ENCODE measurements around the gene GRIK5.
"Not testable (repeated sequence)": the region's sequence is repeated elsewhere in the genome, so short reads cannot be mapped to it uniquely, and the experiment has no call there.

GRIK5 gene

GRCh38 chr19:42005504-42005903 lies 64.5 kb downstream of the GRIK5 start:
- DNase-seq: no peak

DNA sequence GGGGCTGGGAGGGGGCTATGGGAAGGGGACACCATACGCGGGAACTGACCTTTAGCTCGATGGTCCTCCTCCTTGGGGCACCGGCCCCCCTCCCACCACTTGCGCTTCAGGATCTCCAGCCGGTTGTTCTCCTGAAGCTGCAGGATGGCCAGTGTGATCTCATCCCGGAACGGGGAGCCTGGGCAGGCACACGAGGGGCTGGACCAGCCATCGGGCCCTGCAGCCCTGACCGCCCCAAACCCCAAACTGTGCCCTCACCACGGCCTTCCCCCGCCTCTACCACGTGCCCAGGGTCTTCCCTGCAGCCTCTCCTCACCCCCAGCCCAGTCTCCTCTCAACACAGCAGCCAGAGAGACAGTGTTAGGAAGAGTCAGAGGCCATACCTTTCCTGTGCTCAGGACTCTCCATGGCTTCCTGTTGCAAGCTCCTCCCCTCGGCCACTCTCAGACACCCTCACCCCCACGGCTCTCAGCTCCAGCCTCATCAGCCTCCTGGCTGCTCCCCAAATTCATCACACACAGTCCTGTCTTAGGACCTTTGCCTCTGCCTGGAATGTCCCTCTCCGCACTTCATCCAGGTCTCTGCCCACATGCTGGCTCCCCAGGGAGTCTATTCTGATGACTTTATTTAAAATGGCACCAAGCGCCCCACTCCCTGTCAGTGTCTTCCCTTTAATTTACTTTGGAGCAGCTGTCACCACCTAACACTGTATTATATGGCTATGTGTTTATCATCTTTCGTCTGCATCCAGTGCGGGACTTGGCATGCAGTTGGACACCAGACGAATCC lies 66.3 kb downstream of the GRIK5 start:
- DNase-seq: no peak

DNA sequence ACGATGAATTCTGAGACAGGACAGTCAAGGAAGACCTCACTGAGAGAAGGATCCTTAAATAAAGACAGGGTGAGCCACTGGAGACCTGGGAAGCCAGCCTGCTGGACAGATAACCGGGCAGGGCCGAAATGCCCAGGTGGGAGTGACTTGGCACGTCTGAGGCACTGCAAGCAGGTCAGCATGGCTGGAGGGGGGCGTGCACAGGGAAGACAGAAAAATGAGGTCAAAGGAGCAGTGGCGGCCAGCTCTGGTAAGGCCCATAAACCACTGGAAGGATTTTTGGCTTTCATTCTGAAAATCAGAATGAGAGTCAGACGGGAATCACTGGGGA lies 70.2 kb downstream of the GRIK5 start:
- DNase-seq: no peak

GRCh38 chr19:41999071-41999877 lies 70.7 kb downstream of the GRIK5 start:
- DNase-seq: no peak

- no peak for DNase-seq
Observed at GRCh38 chr19:41998246-41999020, 71.6 kb downstream of the GRIK5 start.

GRCh38 chr19:41997851-41998229 lies 72.2 kb downstream of the GRIK5 start:
- DNase-seq: no peak

- DNase-seq: no peak
Observed at GRCh38 chr19:41997121-41997850, 72.7 kb downstream of the GRIK5 start.

DNA sequence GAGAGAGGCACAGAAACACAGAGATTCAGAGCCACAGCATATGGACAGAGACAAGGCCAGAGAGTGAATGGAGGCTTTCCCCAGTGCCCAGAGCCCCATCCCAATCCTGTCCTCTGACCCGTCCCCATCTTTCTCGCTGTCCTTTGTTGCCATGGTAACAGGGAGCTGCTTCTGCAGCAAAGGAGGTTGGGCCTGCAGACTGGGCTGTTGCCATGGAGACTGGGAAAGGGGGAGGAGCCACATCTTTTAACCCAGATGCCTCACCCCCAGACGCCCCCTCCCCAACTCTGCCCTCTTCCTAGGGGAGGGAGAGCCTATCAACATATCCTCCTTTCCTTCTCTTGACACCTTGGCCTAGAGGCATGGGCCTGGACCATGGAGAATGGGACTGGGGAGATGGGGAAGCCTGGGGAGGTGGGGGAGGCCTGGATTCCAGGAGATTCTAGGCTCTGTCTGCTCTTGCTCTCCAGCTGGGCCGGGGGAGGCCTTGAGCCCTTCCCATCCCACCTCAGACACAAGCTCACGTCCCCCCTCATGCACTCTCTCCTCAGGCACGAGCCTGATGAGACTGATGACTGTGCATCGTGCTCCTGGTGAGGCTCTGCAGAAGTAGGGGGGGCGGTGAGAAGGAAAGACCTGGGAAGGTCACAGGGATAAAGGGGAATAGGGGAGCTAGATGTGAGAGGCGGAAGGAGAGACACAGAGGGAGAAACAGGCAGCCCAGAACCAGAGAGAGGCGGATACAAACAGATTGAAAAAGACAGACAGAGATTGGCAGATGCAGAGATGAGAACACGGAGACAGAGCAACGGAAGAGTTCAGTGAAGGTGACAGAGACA lies 73.8 kb downstream of the GRIK5 start:
- no peak for DNase-seq

DNA sequence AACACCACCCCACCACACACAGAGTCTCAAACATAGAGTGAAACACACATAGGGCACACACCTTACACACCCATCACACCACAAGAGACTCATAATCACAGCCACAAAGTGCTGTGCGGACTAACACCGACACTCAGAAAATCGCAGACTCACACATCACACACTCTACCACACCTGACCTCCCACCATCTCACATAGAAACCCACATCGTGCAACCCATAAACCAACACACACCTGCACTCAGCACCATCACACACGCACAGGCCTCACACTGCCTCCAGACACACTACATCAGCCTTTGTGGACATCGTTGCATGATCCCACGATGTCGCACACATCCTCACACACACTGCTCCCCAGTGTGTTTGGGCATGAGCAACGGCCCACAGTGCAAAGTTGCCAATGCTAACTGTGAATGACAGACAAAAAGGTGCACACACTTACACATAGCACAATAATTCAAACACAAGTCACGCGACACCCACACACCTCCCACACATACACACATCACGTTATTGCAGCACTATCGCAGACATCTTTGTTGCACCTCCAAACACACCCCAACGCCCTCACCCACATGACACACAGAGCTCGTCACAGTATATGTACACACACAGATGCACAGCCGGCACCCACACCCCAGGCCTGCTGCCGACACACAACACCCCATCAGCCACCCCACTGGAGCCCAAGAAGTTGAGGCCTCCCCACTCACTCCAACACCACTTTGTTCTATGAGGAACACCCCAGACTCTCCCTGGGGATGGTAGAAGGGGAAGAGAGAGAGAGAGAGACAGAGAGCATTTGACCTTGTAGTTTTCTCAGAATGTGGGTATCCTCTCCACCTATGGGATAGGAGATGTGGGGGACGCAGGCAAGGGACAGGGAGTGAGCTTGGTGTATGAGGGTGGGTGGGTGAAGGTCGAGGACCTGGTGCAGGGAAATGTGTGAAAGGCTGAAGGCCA lies 74.7 kb downstream of the GRIK5 start:
- DNase-seq: no peak

GRCh38 chr19:41994521-41994971 lies 75.5 kb downstream of the GRIK5 start:
- DNase-seq: no peak

DNA sequence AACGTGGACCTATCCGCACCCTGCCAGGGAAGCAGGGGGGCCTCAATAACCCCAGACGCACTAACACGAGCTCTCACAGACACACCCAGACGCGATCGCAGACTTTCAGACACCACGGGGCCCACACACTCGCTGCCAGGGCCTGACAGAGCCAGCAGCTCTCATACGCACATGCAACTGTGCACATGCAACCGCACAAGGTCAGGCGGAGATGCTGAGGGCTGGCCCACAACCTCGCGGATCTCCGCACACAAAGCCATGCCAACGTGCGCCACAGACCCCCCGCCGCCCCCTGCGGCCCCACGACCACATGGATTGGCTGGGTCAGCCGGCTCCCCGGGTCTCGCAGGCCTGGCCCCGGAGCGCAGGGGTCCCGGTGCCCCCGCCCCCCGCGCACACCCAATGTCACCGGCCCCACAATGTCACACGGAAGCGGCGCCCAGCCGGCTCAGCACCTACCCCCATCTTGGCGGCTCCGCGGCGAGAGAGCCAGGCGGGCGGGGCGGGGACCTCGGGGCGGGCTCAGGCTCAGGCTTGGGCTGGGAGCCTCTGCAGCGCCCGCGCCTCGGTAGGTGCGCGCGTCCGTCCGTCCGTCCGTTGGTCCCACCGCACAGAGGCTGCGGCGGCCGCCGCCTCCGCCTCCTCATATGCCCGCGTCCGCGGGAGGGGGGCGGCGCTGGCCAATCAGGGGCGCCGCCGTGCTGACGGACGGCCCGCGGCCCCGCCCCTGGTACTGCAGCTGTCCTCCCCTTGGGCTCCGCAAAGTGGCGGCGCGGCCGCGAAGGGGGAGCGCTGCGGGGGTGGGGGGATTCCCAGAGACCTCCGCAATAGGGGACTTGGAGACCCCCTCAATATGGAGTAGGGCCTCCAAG lies 76.2 kb downstream of the GRIK5 start, which contains the start of gene ATP1A3:
ATP1A3 (minus strand) TSS at position 619 of the 872 bp plus-strand sequence; CDS start at position 465, 154 bp downstream.
- DNase-seq: no peak

DNA sequence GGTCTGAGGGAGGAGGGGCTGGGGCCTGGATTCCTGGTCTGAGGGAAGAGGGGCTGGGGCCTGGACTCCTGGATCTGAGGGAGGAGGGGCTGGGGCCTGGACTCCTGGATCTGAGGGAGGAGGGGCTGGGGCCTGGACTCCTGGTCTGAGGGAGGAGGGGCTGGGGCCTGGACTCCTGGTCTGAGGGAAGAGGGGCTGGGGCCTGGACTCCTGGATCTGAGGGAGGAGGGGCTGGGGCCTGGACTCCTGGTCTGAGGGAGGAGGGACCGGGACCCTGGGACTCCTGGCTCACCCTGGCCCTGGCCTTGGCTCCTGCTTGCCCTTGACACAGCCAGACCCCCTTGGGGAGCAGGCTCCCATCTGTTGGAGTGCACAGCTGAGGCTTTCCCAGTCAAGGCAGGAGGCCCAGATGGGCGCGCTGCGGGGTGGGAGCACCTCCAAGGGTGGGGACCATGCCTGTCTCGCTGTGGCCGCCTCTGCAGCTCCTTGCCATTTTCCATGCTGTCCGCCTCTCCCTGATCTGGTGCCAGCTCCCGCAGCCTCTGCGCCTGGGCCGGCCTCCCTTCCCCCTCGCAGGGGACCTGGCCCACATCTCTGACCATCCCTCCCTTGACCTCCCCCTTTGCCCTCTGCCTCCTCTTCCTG lies 78.0 kb downstream of the GRIK5 start:
- DNase-seq: not testable (repeated sequence)

DNA sequence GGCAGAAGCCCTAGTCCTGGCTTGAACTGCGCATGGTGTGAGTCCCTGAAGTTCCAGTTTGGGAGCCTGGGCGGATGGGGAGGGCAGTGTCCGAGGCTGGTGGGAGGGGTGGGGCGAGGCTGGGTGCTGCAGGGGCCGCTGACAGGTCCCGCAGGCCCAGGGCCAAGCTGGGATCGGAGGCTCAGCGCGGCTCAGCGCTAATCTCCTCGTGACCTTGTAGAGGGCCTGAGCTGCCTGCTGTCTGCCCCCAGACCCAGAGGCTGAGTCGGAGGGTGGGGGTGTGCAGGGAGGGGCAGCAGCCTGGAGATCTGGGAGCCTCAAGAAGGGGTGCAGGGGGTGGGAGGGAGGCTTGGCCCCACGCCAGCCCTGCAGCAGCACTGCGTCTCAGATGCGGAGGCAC lies 79.0 kb downstream of the GRIK5 start:
- no peak for DNase-seq

DNA sequence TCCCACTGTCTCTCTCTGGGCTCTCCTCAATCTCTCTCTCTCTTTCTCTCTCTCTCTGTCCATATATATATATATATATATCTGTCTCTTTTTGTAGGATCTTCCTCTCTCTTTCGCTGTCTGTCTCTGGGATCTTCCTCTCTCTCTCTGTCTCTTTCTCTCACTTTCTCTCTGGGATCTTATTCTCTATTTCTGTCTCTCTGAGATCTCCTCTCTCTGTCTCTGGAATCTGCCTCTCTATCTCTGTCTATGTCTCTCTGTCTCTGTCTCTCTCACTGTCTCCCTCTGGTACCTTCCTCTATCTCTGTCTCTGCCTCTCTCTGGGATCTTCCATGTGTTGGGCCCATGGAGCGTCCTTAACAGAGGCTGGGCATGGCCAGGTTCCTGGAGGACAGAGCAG lies 79.4 kb downstream of the GRIK5 start:
- no peak for DNase-seq

GRCh38 chr19:41990028-41990427 lies 80.0 kb downstream of the GRIK5 start:
- no peak for DNase-seq

DNA sequence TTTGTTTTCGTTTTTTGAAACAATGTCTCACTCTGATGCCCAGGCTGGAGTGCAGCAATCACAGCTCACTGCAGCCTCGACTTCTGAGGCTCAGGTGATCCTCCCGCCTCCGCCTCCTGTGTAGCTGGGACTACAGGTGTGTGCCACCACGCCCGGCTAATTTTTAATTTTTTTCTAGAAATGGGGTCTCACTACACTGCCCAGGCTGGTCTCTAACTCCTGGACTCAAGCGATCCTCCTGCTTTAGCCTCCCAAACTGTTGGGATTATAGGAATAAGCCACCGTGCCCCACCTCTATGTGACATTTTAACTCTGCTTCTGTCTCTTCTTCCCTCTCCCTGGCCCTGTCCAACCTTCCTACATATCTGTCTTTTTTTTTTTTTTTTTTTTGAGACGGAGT lies 81.1 kb downstream of the GRIK5 start:
- no peak for DNase-seq

- DNase-seq: no peak
Observed at GRCh38 chr19:41987141-41987860, 82.7 kb downstream of the GRIK5 start.

GRCh38 chr19:41984961-41985360 lies 85.0 kb downstream of the GRIK5 start:
- DNase-seq: no peak

Data from NCI-H2029 treated with DMSO at 0.1 percent for 48 hours (cell line).